KMS-11 (cell line): ENCODE measurements around the gene MFSD8.

Experiments
- H2AFZ ChIP-seq: fragments of 200-600 bp; sonication (generic); 2 replicates; pipeline ENCODE4 v1.6.1; 2016; ENCODE audit warnings: antibody characterized with exemption, mixed run types, low read depth
- H3K27ac ChIP-seq: fragments of 200-600 bp; sonication (generic); 2 replicates; pipeline ENCODE4 v1.6.1; 2016; ENCODE audit warnings: mild to moderate bottlenecking, mixed run types
- H3K27me3 ChIP-seq: fragments of 200-600 bp; sonication (generic); 2 replicates; pipeline ENCODE4 v1.6.1; 2017; ENCODE audit warnings: mild to moderate bottlenecking, low read depth, mixed run types, moderate library complexity; ENCODE audit not compliant: insufficient read depth
- H3K36me3 ChIP-seq: fragments of 200-600 bp; sonication (generic); 2 replicates; pipeline ENCODE4 v1.6.1; 2017; ENCODE audit warnings: mild to moderate bottlenecking, mixed run types; ENCODE audit not compliant: insufficient read depth
- H3K4me1 ChIP-seq: fragments of 200-600 bp; sonication (generic); 2 replicates; pipeline ENCODE4 v1.6.1; 2016; ENCODE audit warnings: mild to moderate bottlenecking, low read depth, mixed run types; ENCODE audit not compliant: poor library complexity, severe bottlenecking
- H3K4me2 ChIP-seq: fragments of 200-600 bp; sonication (generic); 2 replicates; pipeline ENCODE4 v1.7.0; 2016; ENCODE audit warnings: mild to moderate bottlenecking, mixed run types
- H3K4me3 ChIP-seq: fragments of 200-600 bp; sonication (generic); IDR thresholded peaks from 2 replicates; pipeline ENCODE4 v1.6.1; 2017; ENCODE audit warnings: low read depth, low read length, mixed read lengths; ENCODE audit not compliant: insufficient read depth
- H3K79me2 ChIP-seq: fragments of 200-600 bp; sonication (generic); 2 replicates; pipeline ENCODE4 v1.6.1; 2016; ENCODE audit warnings: low read depth, mixed run types; ENCODE audit not compliant: insufficient read depth
- H3K9ac ChIP-seq: fragments of 200-600 bp; sonication (generic); 2 replicates; pipeline ENCODE4 v1.6.1; 2016; ENCODE audit warnings: mild to moderate bottlenecking, mixed run types
- H4K20me1 ChIP-seq: fragments of 200-600 bp; sonication (generic); 2 replicates; pipeline ENCODE4 v1.6.1; 2016; ENCODE audit warnings: mild to moderate bottlenecking, mixed run types; ENCODE audit not compliant: insufficient read depth
- CTCF ChIP-seq: fragments of 200-600 bp; sonication (generic); conservative IDR thresholded peaks from 2 replicates; pipeline ENCODE4 v1.6.1; 2017; ENCODE audit warnings: low read depth, mild to moderate bottlenecking, antibody characterized with exemption, low read length, moderate library complexity, mixed read lengths

Gene MFSD8

GRCh38 chr4:127995776-127996175 is 30.8 kb upstream of the MFSD8 start:
- Histone ChIP-seq H2AFZ (no peak overlapping the region), H4K20me1 (no peaks in the 10 kb centered on the region), H3K36me3 (no peaks in the 10 kb centered on the region), H3K27me3 (no peaks in the 10 kb centered on the region), H3K4me1 (peaks cover 4% of the 10 kb centered on the region), H3K9ac (no peak overlapping the region), H3K79me2 (no peaks in the 10 kb centered on the region), H3K4me3 (no peak overlapping the region), H3K27ac (no peak overlapping the region), H3K4me2 (no peak overlapping the region)
- TF ChIP-seq CTCF = no peak

GRCh38 chr4:127993151-127993550 is 28.2 kb upstream of the MFSD8 start:
- peaks cover 4% of the 10 kb centered on the region for H3K4me1 ChIP-seq
- no peak overlapping the region for H3K4me2 ChIP-seq
- H3K36me3 ChIP-seq = no peaks in the 10 kb centered on the region
- no peak overlapping the region for H2AFZ ChIP-seq
- H4K20me1 ChIP-seq = no peaks in the 10 kb centered on the region
- no peaks in the 10 kb centered on the region for H3K79me2 ChIP-seq
- no peak overlapping the region for H3K27ac ChIP-seq
- H3K9ac ChIP-seq = no peak overlapping the region
- TF ChIP-seq CTCF = no peak
- H3K27me3 ChIP-seq = no peaks in the 10 kb centered on the region
- no peak overlapping the region for H3K4me3 ChIP-seq

GRCh38 chr4:127988638-127989037 is 23.7 kb upstream of the MFSD8 start:
- Histone ChIP-seq H2AFZ (no peak overlapping the region), H3K79me2 (no peaks in the 10 kb centered on the region), H3K4me2 (no peak overlapping the region), H3K36me3 (no peaks in the 10 kb centered on the region), H3K9ac (no peak overlapping the region), H3K27me3 (no peaks in the 10 kb centered on the region), H4K20me1 (no peaks in the 10 kb centered on the region), H3K4me1 (no peaks in the 10 kb centered on the region), H3K27ac (no peak overlapping the region), H3K4me3 (no peak overlapping the region)
- no peak for TF ChIP-seq CTCF

GRCh38 chr4:127985989-127986388 is 21.0 kb upstream of the MFSD8 start:
- H4K20me1 ChIP-seq = no peaks in the 10 kb centered on the region; the same call in 1 of the 2 replicates
- no peak overlapping the region for H3K4me3 ChIP-seq

More at GRCh38 chr4:127985989-127986388, 21.0 kb upstream of the MFSD8 start:
- Histone ChIP-seq H3K79me2 (no peaks in the 10 kb centered on the region), H3K27ac (no peak overlapping the region), H3K27me3 (no peaks in the 10 kb centered on the region), H3K4me2 (no peak overlapping the region), H3K36me3 (no peaks in the 10 kb centered on the region), H3K9ac (no peak overlapping the region), H3K4me1 (no peaks in the 10 kb centered on the region), H2AFZ (no peak overlapping the region)
- TF ChIP-seq CTCF = no peak
